Ramos (cell line): Measurements from ENCODE around the gene BTBD7.
"Not testable (repeated sequence)": the region's sequence is repeated elsewhere in the genome, so short reads cannot be mapped to it uniquely, and the experiment has no call there.

Source experiments
- in situ Hi-C: fragments of 300-500 bp; cut with MboI; formaldehyde crosslinking; loops from one replicate; pipeline ENCODE4 v1.14.3; 2022; ENCODE audit warnings: low sequenced_read_pairs; ENCODE audit not compliant: unreplicated experiment

BTBD7 gene

DNA sequence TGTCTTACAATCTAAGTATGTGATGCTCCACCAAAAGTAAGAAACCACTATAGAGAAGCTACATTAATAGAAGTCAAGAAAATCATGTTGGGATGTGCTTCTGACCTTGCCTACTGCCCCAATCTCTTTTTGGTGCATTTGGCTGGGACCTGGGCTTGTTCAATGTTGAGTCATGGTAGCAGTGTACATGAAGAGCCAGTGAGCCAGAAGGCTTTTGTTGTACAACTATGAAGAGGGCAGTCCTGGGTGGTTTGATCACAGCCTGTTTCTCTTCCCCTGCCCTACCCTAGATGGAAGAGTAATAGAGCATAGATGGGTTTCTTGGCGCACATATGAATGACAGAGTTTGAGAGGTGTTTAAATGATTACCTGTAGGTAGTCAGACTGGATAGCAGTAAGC lies 69.4 kb downstream of the BTBD7 start:
- in situ Hi-C loops, result no loop called here

GRCh38 chr14:93262446-93262845 lies 70.4 kb downstream of the BTBD7 start:
- in situ Hi-C loops, result no loop called here

- in situ Hi-C loops, result no loop called here
Observed at GRCh38 chr14:93249128-93249831, 83.6 kb downstream of the BTBD7 start.

- in situ Hi-C loops, result no loop called here
Observed at GRCh38 chr14:93246534-93246933, 86.3 kb downstream of the BTBD7 start.

DNA sequence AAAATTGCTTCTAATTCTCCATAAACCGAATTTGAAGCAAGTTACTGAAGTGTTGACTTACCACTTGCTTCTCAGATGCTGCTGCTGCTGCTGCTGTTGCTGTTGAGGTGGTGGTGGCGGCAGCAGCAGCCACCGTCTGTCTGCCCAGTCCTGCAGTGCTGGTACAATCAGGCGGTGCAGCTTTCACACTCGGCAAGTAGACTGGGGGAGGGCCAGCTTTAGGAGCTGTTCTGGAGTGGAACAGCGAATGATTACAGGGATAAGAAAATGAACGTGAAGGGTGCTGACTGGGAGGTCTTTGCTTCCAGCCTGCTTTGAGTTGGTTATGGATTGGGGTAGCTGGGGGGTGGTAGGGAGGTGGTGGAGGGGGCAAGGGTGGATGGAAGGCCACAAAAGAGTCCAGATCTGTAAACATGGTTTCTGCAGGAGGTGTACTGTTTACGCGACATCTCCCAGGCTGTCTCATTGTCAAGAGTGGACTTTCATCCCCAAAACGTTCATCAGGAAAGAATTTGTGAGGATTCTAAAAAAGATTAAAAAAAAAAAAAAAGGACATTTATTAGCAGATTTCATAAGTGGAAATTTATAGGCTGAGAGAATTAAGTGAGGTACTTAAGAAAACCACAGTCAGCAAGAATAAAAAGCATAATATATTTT lies 86.9 kb downstream of the BTBD7 start:
- in situ Hi-C loops, result no loop called here

DNA sequence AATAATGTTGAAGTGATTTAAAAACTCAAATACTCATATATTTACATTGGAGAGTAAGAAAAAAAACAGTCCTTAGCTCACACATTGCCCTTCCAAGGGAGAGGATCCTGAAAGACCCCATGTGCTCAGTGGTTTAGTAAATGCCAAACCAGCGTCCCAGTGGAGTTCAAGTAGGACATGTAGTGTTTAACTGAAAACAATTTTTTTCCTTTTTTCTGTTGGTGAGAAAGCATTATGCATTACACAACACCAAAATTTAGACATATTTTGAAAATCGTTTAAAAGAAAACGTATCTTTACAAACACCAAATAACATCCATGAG lies 92.2 kb downstream of the BTBD7 start:
- in situ Hi-C loops, result no loop called here

DNA sequence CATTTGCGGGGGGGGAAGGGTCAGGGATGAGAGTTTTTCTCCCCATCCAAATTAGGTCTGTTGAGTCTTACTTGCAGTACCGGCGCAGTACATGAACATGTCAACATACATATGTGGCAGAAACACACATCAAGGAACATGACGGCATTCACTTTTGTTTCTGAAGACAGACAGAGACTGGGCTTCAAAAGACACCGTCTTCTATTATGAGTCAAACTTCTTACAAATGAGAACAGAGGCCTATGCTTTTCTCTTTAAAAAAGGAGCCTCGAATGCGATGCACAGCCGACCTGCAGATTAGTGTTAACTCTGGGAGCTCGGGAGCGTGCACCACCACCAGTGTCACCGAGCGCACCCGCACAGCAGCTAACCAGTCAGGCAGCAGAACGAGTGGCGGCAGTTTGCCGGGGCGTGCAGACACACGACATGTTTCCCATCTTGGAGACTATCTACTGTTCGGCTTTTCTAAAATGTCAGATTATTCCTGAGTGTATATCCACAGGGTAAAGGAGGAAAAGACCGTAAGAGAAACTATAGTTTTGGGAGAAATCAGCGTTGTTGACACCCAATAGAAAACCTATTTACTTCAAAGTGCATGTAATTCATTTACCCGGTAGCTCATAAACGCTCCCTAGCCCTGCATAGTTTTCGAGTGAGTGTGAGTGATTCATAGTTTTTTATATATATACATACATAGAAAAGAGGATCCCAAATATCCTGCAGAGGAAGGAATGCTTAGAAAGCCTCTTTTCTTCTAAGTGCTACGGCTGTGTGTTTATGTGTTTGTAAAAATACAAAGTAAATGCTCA lies 92.8 kb downstream of the BTBD7 start:
- in situ Hi-C loops, result no loop called here

- in situ Hi-C loops, result no loop called here
Observed at GRCh38 chr14:93234798-93235197, 98.0 kb downstream of the BTBD7 start.

- in situ Hi-C loops, result not testable (repeated sequence)
Observed at GRCh38 chr14:93233078-93233477, 99.8 kb downstream of the BTBD7 start.

- in situ Hi-C loops, result no loop called here
Observed at GRCh38 chr14:93232159-93232558, 100.7 kb downstream of the BTBD7 start.

DNA sequence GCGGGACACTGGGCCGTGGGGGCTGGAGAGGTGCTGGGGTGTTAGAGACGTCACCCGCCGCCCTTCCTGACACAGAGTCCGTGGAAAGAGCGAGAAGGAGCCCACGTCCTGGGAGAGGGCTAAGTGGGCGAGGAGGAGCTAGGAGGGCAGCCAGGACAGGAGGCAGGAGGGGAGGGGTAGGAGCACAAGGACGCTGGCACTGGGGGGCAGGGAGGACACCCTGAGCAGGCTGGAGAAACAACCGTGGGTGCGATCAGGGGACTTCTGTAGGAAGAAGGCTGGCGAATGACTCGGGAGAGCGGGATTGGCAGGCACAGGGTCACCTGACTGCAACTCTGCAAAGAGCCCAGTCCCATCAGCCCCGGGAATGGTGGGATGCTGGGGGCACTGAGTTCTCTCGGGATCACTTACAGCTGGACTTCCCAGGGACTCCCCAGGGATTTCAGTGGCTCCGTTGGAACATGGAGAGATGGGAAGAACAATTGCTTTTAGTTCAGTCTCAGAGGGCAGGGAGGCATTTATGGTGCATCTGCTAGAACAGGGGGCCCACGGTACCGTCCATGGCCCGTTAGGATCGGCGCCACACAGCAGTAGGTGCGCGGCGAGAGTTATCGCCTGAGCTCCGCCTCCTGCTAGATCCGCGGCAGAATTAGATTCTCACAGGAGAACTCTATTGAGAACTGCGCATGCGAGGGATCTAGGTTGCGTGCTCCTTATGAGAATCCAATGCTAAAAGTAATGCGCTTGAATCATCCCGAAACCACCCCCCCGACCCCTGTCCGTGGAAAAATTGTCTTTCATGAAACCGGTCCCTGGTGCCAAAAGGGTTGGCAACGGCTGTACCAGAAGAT lies 101.5 kb downstream of the BTBD7 start:
- in situ Hi-C loops, result no loop called here

- in situ Hi-C loops, result no loop called here
Observed at GRCh38 chr14:93230539-93230938, 102.3 kb downstream of the BTBD7 start.

DNA sequence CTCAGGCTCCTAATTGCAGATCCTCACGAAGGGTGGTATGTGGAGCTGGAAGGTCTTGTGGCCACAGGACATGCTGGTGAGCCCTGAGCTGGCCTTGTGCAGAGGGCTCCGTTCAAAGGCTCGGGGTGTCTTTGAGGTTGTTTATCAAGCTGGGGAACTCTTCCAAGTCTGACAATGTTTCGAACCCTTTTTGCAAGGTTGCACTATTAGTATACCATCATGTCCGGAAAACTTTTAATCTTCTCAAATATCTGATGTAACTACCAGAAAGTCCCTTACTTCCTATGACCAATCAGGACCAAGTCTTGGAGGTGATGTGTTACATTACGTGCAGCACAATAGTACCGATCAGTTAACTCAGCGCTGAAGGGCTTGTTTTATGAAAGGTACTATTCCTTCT lies 104.3 kb downstream of the BTBD7 start:
- in situ Hi-C loops, result no loop called here

- in situ Hi-C loops, result no loop called here
Observed at GRCh38 chr14:93223565-93223964, 109.3 kb downstream of the BTBD7 start.

DNA sequence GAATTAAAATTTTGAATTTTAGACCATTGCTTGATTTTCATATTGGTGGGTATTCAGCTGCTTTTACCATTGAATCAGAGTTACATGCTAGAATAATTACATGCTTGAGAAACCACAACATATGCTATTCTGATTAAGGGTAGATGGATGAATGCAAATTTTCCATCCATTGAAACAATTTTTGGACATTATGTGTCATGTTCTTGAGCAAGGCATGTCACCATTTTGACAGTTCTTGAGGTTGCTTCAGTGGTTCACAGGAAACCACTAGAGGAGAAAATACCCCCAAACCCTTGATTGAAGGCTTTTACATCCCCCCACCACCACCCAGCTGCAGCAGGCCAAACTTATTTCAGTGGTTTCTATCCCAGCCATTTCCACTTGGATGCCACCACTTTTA lies 112.3 kb downstream of the BTBD7 start:
- in situ Hi-C loops, result no loop called here

- in situ Hi-C loops, result no loop called here
Observed at GRCh38 chr14:93219103-93219726, 113.6 kb downstream of the BTBD7 start.

- in situ Hi-C loops, result no loop called here
Observed at GRCh38 chr14:93214598-93214997, 118.2 kb downstream of the BTBD7 start.

- in situ Hi-C loops, result no loop called here
Observed at GRCh38 chr14:93212432-93212831, 120.4 kb downstream of the BTBD7 start.

- in situ Hi-C loops, result no loop called here
Observed at GRCh38 chr14:93207468-93208308, 125.1 kb downstream of the BTBD7 start.
